SK-N-MC (cell line): ENCODE measurements around the gene TMEM129.

ENCODE experiments used
- EZH2 ChIP-seq: fragments of 200-600 bp; sonication (generic); IDR thresholded peaks from one replicate; pipeline ENCODE4 v1.6.1; 2017; ENCODE audit warnings: antibody characterized with exemption
- FOXP2 ChIP-seq: optimal IDR thresholded peaks from 2 replicates; pipeline ENCODE3; 2011; ENCODE audit warnings: mild to moderate bottlenecking, moderate library complexity; ENCODE audit not compliant: insufficient read depth; ENCODE audit errors: extremely low read length, control extremely low read depth

DNA sequence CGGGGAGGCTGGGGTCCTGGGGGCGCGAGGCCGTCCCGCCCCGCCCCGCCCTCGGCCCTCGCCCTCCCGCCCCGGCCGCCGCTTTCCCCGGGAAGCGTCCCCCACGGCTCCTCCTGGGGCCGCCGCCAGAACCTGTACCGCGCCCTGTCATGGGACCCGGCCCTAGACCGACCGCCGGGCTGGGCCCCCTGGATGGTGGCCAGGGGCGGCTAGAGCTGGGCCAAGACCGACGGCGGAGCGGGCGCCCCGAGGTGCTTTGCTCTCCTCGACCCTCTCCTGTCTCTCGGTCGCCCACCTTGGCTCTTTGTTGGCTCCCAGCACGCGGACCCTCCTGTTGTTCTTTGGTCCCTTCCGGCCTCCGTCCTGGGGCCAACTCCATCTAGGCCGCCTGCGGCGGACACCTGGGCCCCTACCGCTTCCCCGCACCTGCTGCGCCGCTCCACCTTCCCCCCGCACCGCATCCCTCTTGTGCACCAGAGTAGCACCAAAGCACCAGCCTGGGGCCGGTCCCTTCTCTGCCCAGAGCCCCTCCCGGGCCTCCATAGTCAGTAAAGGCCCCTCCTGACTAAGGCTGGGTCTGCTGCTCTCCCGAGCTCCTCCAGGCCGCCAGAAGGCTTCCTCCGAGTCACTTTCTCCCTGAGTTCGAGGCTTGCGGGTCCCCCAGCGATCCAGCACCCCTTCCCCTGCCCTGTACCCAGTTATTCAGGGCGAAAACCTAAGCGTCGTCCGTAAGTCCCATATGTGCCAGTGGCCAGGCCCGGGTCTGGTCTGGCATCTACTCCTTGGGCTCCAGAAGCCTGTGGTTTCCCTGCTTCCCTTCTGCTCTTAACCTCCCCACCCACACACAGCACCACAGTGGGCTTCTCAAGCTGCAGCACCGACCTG is 785 bp upstream of the TMEM129 start:
- no peak for TF ChIP-seq EZH2
- TF ChIP-seq FOXP2 = no peak
